Endodermal cell (in vitro differentiated cells): ENCODE measurements around the gene OR5L1. TPM values are rescaled to one million over a fixed set of nuclear protein-coding genes. Genes with fewer than 3 reads are reported as not detected.

Experiments
- DNase-seq: peaks from one replicate; pipeline ENCODE4 v3.0.0-alpha.2; 2017
- H3K27ac ChIP-seq: 2 replicates; pipeline ENCODE4 v1.5.1; 2013; ENCODE audit warnings: mild to moderate bottlenecking, low read depth, low read length, moderate library complexity
- H3K27me3 ChIP-seq: 2 replicates; pipeline ENCODE4 v1.6.1; 2013; ENCODE audit warnings: mild to moderate bottlenecking, low read length, moderate library complexity; ENCODE audit not compliant: insufficient read depth, control insufficient read depth, poor library complexity, severe bottlenecking
- H3K36me3 ChIP-seq: 2 replicates; pipeline ENCODE4 v1.7.0; 2013; ENCODE audit warnings: mild to moderate bottlenecking, low read length, moderate library complexity; ENCODE audit not compliant: control insufficient read depth, insufficient read depth
- H3K4me1 ChIP-seq: one replicate; pipeline ENCODE4 v1.7.0; 2013; ENCODE audit warnings: low read length; ENCODE audit not compliant: control insufficient read depth, insufficient read depth
- H3K4me3 ChIP-seq: 2 replicates; pipeline ENCODE4 v1.5.1; 2013; ENCODE audit warnings: mild to moderate bottlenecking, low read length, moderate library complexity
- H3K9ac ChIP-seq: 2 replicates; pipeline ENCODE4 v1.6.1; 2013; ENCODE audit warnings: mild to moderate bottlenecking, low read length, moderate library complexity; ENCODE audit not compliant: poor library complexity, severe bottlenecking; ENCODE audit errors: extremely low read depth
- H3K9me3 ChIP-seq: 2 replicates; pipeline ENCODE4 v1.6.1; 2013; ENCODE audit warnings: mild to moderate bottlenecking, low read length, moderate library complexity; ENCODE audit not compliant: control insufficient read depth
- H3K27ac Mint-ChIP-seq: 2 replicates; pipeline ENCODE4 v1.8.0; 2020; ENCODE audit warnings: mixed read lengths
- H3K27me3 Mint-ChIP-seq: 2 replicates; pipeline ENCODE4 v1.8.0; 2021; ENCODE audit warnings: mild to moderate bottlenecking, mixed read lengths; ENCODE audit not compliant: insufficient read depth
- H3K36me3 Mint-ChIP-seq: 2 replicates; pipeline ENCODE4 v1.8.0; 2020; ENCODE audit warnings: low read depth, mixed read lengths
- H3K4me1 Mint-ChIP-seq: 2 replicates; pipeline ENCODE4 v1.8.0; 2020; ENCODE audit warnings: mixed read lengths
- H3K4me3 Mint-ChIP-seq: 2 replicates; pipeline ENCODE4 v1.8.0; 2020; ENCODE audit warnings: mild to moderate bottlenecking, moderate library complexity, mixed read lengths
- H3K9me3 Mint-ChIP-seq: 2 replicates; pipeline ENCODE4 v1.8.0; 2020; ENCODE audit warnings: mild to moderate bottlenecking, mixed read lengths
- CTCF ChIP-seq: fragments of 200-600 bp; sonication (generic); conservative IDR thresholded peaks from 2 replicates; pipeline ENCODE4 v1.5.0; 2021; ENCODE audit warnings: antibody characterized with exemption, mild to moderate bottlenecking
- WGBS, 2 experiments: methylation state at CpG; one replicate each; pipeline versions ENCODE4 v1.1.5 to v1.1.7; 2013; ENCODE audit warnings: missing lambda C conversion rate in 2 of 2, mixed read lengths in 1 of 2; ENCODE audit not compliant: insufficient coverage in 1 of 2, insufficient read length in 1 of 2; 5-methylcytosine and 5-hydroxymethylcytosine counted together
- total RNA-seq, 2 donors: library from RNA; stranded (reverse); fragmentation: NEBNext Ultra II Directional in 1 of 2; extraction: Animal tissue kit (Norgen Biotek cat#: 25700) in 1 of 2; gene quantifications; 2 replicates in 1 of 2; 3 replicates in 1 of 2; pipeline ENCODE4 v1.2.1, GENCODE V29; 2021

Gene OR5L1
- total RNA-seq, 2 donors from 2014 or later, result not detected

- no peak for TF ChIP-seq CTCF
- no peaks in the 10 kb centered on the region for H3K4me1 Mint-ChIP-seq
- no peaks in the 10 kb centered on the region for H3K27me3 Mint-ChIP-seq
- no peak overlapping the region for H3K27ac Mint-ChIP-seq
- no peaks in the 10 kb centered on the region for H3K4me1 ChIP-seq
- no peak for DNase-seq
- H3K27me3 ChIP-seq, result no peaks in the 10 kb centered on the region
- H3K9me3 ChIP-seq, result peaks cover 61% of the 10 kb centered on the region
- no peaks in the 10 kb centered on the region for H3K36me3 ChIP-seq
- H3K36me3 Mint-ChIP-seq, result no peaks in the 10 kb centered on the region
- peaks cover 69% of the 10 kb centered on the region for H3K9me3 Mint-ChIP-seq
- no peak overlapping the region for H3K27ac ChIP-seq
- WGBS, 2 experiments, result 38 to 44% methylated on average over 1 of the region's 2 CpGs
- no peak overlapping the region for H3K4me3 ChIP-seq
- no peak overlapping the region for H3K4me3 Mint-ChIP-seq
- no peak overlapping the region for H3K9ac ChIP-seq
Measured at GRCh38 chr11:55847453-55847852, 36.3 kb downstream of the OR5L1 start.

GRCh38 chr11:55849037-55849436 lies 37.9 kb downstream of the OR5L1 start:
- no peaks in the 10 kb centered on the region for H3K36me3 ChIP-seq
- no peaks in the 10 kb centered on the region for H3K4me1 ChIP-seq
- no peak for DNase-seq
- no peak overlapping the region for H3K4me3 Mint-ChIP-seq
- no peaks in the 10 kb centered on the region for H3K36me3 Mint-ChIP-seq
- H3K27me3 Mint-ChIP-seq, result no peaks in the 10 kb centered on the region
- H3K9ac ChIP-seq, result no peak overlapping the region
- no peak for TF ChIP-seq CTCF
- no peaks in the 10 kb centered on the region for H3K4me1 Mint-ChIP-seq
- peaks cover 72% of the 10 kb centered on the region for H3K9me3 Mint-ChIP-seq
- H3K27me3 ChIP-seq, result no peaks in the 10 kb centered on the region
- H3K27ac Mint-ChIP-seq, result no peak overlapping the region
- no peak overlapping the region for H3K27ac ChIP-seq
- peaks cover 70% of the 10 kb centered on the region for H3K9me3 ChIP-seq
- no peak overlapping the region for H3K4me3 ChIP-seq

DNA sequence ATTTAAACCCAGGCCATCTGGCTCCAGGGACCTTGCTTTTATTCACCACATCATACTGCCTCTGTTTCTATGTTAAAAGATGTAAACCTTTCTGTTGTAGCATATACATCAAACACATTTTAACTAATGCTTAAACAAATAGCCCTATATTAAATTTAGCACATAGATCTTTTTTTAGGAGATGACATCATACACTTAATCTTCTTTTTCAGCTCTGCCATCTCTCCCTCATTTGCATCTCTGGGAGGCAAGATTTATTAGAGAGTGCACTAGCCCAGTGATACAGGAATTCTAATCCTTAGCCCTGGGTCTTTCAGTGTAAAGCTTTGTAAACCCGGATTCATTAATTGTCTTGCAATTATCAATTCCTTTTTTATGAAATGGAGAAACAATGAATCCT lies 41.0 kb downstream of the OR5L1 start:
- H3K36me3 ChIP-seq, result no peaks in the 10 kb centered on the region
- no peaks in the 10 kb centered on the region for H3K27me3 ChIP-seq
- H3K36me3 Mint-ChIP-seq, result no peaks in the 10 kb centered on the region
- no peak overlapping the region for H3K9ac ChIP-seq
- no CpG with 5 or more reads among the region's 1 CpG for WGBS, 2 experiments
- H3K27ac Mint-ChIP-seq, result no peak overlapping the region
- no peak for TF ChIP-seq CTCF
- H3K4me3 ChIP-seq, result no peak overlapping the region
- peaks cover 72% of the 10 kb centered on the region for H3K9me3 Mint-ChIP-seq
- H3K9me3 ChIP-seq, result peaks cover 69% of the 10 kb centered on the region
- H3K27ac ChIP-seq, result no peak overlapping the region
- no peaks in the 10 kb centered on the region for H3K4me1 Mint-ChIP-seq
- no peak for DNase-seq
- no peaks in the 10 kb centered on the region for H3K4me1 ChIP-seq
- H3K4me3 Mint-ChIP-seq, result no peak overlapping the region
- H3K27me3 Mint-ChIP-seq, result no peaks in the 10 kb centered on the region
